Adipose tissue (tissue), 3 donors: ENCODE data around the gene KIRREL3. TPM values are rescaled to one million over a fixed set of nuclear protein-coding genes. Genes with fewer than 3 reads are reported as not detected.

Experiments used
- H3K27ac ChIP-seq: one replicate; pipeline ENCODE4 v1.5.1; 2013; ENCODE audit warnings: low read depth, low read length
- WGBS, 3 donors: extraction: QIAGEN DNeasy Blood & Tissue Kit; methylation state at CpG; one replicate each; pipeline ENCODE4 v1.1.7; 2013; 5-methylcytosine and 5-hydroxymethylcytosine counted together
- polyA plus RNA-seq, 3 donors: library from polyadenylated mRNA; stranded (reverse); fragments of 200-250 nt; gene quantifications; one replicate each; pipeline ENCODE4 v1.2.3, GENCODE V29; 2013
- donor health status: healthy with polysubstance abuse.
- donor health status: Bipolar disorder and iron deficiency.
- donor health status: healthy.

Gene KIRREL3
- polyA plus RNA-seq, 3 donors, result 0.04 to 0.34 (median 0.13) TPM

GRCh38 chr11:126628790-126629621 is 371.6 kb downstream of the KIRREL3 start:
- WGBS, 3 donors, result 53 to 83% (median 58%) methylated on average over 13 of the region's 13 CpGs
- no peak overlapping the region for H3K27ac ChIP-seq

- 41 to 82% (median 56%) methylated on average over 1 of the region's 1 CpG for WGBS, 3 donors
- H3K27ac ChIP-seq, result no peak overlapping the region
Observed at GRCh38 chr11:126628450-126628789, 372.1 kb downstream of the KIRREL3 start.

DNA sequence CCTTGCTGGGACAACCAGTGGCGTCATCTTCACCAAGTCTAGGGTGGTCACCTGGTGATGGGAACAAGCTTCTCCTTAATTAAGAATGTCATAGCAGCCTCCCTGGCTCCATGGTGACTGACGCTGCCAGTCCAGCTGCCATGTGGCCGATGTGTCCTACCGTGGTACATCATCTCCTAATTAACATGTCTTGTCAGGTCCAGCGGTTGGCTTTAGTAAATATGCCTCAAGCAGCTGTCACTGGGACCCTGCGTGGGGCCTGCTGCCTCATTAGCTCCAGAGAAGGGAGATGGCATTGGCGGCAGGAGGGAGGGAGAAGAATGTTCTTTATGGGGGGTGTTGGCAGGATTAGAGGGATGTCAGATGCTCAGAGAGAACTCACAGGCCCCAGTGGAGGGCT is 373.1 kb downstream of the KIRREL3 start:
- H3K27ac ChIP-seq, result no peak overlapping the region
- 92 to 97% (median 94%) methylated on average over 7 of the region's 7 CpGs for WGBS, 3 donors

DNA sequence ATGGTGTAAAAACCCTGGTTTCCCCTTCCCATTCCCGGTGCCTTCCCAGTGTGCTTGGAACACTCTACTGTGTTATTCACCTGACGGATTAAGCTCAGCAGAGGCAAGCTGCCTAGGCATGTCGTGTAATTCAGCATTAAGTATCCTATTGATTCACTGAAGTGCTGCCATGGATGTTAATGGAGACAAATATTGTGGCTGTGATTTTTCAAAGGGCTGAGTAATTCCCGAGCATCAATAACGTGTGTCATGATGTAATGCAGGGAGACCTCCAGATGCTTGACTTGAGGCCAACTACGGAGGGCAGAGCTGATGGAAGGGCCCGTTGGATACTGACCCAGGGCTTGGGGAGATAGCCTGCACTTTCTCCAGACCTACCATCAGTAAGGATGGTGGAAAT is 376.1 kb downstream of the KIRREL3 start:
- WGBS, 3 donors, result 47 to 67% (median 64%) methylated on average over 7 of the region's 7 CpGs
- H3K27ac ChIP-seq, result no peak overlapping the region

DNA sequence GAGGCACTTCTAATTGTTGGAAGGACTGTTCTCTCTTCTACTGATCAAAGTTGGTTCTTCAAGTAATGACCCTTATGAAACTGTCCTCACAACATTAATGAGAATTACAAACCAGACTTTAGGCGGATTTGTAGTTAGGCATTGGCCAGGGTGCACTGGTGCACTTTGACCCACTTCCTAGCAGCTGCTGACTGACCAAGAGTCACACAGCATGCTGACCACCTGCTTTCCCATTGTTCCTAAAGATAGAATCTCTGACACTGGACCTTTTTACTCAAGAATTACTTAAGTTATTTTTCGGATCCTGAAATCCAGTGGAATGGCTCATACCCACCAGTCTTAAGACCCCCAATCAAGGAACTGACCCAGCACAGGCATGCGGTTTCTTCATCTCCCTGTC is 381.1 kb downstream of the KIRREL3 start:
- WGBS, 3 donors, result 81 to 93% (median 82%) methylated on average over 3 of the region's 3 CpGs

GRCh38 chr11:126615845-126616244 is 384.7 kb downstream of the KIRREL3 start:
- no peak overlapping the region for H3K27ac ChIP-seq
- WGBS, 3 donors, result 86 to 89% (median 87%) methylated on average over 11 of the region's 11 CpGs

More for the DNA sequence above, 381.1 kb downstream of the KIRREL3 start:
- H3K27ac ChIP-seq, result no peak overlapping the region

GRCh38 chr11:126613272-126613671 is 387.3 kb downstream of the KIRREL3 start:
- 79 to 83% (median 79%) methylated on average over 4 of the region's 4 CpGs for WGBS, 3 donors
- no peak overlapping the region for H3K27ac ChIP-seq

DNA sequence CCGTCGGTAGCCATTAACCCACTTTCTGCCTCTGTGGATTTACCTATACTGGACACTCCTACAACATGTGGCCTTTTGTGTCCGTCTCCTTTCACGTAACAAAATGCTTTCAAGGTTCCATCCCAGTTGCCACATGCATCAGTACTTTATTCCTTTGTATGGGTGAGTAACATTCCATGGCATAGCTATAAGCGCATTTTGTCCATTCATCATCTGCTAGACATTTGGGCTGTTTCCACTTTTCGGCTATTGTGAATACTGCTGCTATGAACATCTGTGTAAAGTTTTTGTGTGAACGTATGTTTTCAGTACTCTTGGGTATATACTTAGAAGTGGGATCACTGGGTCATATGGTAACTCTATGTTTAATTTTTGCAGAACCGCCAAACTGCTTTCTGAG is 387.9 kb downstream of the KIRREL3 start:
- H3K27ac ChIP-seq, result no peak overlapping the region
- WGBS, 3 donors, result 75 to 85% (median 83%) methylated on average over 8 of the region's 8 CpGs

GRCh38 chr11:126611438-126611837 is 389.1 kb downstream of the KIRREL3 start:
- no peak overlapping the region for H3K27ac ChIP-seq
- WGBS, 3 donors, result 60 to 86% (median 85%) methylated on average over 8 of the region's 8 CpGs

DNA sequence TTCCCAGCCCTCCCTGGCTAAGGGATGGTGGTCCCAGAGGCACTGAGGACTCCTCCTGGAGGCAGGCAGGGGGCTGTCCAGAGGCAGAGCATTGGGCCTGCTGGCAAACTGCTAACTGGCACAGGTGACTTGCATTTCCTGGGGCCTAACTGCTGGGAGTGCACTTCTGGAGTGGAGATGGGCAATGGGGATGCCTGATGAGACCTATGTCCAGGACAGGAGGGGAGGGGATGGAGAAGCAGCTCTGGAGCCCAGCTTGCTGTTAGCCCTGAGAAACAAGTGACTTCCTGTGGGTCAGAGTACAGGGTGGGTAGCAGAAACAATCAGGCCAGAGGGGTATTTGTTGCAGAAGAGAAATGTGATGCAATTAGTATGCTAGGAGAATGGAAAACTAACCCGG is 391.9 kb downstream of the KIRREL3 start:
- WGBS, 3 donors, result 60 to 70% (median 65%) methylated on average over 1 of the region's 1 CpG
- no peak overlapping the region for H3K27ac ChIP-seq

GRCh38 chr11:126607776-126608541 is 392.6 kb downstream of the KIRREL3 start:
- 41 to 72% (median 68%) methylated on average over 18 to 19 of the region's 19 CpGs for WGBS, 3 donors
- H3K27ac ChIP-seq, result no peak overlapping the region

DNA sequence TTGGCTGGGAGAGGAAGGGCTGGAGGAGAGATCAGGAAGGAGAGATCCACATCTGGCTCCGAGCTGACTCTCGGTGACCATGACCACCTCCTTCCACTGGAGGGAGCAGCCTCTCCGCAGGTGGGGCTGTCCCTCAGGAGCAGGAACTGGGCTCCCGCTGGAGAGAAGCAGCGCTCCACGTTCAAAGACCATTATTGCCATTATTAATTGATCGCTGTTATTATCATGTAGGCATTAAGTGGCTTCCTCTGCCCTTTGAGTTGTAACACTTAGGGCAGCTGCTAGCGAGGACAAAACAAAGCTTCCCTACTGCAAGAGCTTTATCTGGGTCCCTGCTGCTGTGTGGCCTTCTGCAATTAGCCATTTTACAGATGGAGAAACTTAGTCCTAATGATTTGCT is 393.2 kb downstream of the KIRREL3 start:
- no peak overlapping the region for H3K27ac ChIP-seq
- WGBS, 3 donors, result 8 to 15% (median 9%) methylated on average over 8 of the region's 8 CpGs

DNA sequence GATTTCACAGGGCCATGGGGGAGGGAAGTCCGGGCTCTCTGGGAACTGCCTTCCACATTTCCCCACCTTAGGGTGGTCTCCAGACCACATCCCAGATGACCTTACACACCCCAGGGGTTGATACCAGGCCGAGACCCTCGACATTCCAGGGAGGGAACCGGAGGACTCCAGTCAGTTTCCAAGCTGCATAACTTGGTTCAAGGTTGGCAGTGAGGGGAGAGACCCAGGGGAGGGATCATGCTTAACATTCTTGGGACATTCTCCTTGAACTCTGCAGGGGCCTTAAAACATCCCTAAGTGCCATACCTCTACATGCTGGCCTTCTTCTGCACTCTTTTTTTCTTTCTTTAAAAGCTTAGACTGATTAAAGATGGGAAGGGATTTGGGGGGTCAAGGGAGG is 394.1 kb downstream of the KIRREL3 start:
- WGBS, 3 donors, result 51 to 79% (median 75%) methylated on average over 4 of the region's 4 CpGs
- no peak overlapping the region for H3K27ac ChIP-seq

DNA sequence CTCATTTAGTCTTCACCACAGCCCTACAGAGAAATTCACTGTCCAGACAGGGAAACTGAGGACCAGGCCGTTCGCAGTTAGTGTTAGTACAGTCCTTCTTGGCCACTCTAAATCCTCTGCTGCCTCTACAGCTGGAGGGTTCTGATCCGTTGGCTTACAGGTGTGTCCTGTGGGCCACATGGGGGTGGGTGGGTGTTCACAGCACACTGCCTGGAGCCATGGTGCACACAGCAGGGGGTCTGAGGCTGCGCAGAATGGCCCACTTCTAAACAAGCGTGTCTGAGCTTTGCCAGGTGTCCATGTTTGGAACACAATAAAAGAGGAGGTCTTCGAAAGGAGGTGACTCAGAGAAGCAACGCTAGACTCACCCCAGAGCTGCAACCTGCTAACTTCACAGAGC is 396.1 kb downstream of the KIRREL3 start:
- 83 to 94% (median 90%) methylated on average over 7 of the region's 7 CpGs for WGBS, 3 donors
- no peak overlapping the region for H3K27ac ChIP-seq

DNA sequence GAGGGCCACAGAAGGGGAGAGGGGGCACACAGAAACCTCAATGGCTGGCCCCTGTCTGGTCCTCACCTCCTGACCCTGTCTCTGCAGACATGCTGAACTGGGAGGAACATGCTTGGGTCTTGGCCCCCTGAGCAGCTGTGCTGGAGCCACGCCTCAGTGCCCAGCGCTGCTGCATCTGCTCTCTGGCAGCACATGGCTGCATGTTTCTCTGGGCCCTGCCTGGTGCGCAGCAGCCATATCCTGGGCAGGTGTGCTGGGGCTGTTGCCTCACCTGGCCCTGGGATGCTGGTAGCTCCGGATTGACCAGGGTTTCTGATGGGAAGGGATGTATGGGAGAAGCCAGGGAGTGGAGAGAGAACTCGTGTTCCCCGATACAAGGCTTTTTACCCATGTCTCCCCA is 397.1 kb downstream of the KIRREL3 start:
- WGBS, 3 donors, result 58 to 84% (median 76%) methylated on average over 6 of the region's 6 CpGs
- H3K27ac ChIP-seq, result no peak overlapping the region

DNA sequence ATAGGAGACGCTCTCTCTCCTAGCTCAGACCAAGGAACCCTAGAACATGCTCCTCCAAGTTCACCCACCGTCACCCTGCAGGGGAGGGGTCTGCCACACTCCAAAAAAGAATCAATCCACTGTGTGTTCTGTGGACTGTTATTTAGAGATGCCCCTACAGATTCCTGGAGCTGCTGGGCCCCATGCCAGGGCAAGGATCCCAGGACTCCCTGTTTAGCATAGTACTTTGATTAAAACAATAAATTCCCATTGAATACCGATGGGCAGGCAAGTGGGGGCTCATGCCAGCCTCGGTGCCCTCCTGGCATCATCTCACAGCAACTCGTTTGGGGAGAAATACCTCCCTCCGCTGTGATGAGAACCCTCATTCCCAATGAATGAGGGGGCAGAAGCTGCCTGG is 397.6 kb downstream of the KIRREL3 start:
- 60 to 75% (median 70%) methylated on average over 6 of the region's 6 CpGs for WGBS, 3 donors
- no peak overlapping the region for H3K27ac ChIP-seq

DNA sequence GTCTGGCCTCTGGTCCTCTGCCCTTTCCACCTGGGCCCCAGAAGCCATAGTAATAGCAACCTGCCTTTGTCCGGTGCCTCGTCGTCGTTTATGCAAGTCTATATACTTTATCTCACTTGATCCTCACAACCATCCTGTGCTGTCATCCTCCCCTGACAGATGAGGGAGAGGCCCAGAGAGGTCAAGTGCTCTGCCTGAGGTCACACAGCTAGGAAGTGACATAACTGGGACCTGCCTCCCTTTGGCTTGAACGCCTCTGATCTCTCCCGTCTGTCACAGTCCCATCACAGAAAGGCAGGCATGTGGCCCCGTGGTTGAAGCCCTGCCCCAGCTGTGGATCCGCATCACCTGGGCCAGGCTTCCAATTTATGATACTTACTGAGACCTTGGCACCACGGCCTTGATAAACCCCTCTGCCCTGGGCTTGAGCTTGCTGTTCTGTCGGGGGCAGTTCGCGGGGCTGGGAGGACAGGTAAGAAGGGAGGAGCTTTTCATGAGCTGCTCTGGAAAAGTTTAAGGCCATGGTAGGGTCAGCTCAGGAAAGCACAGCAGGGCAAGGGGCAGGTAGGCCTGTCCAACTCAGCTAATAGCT is 398.1 kb downstream of the KIRREL3 start:
- no peak overlapping the region for H3K27ac ChIP-seq
- 65 to 84% (median 81%) methylated on average over 12 of the region's 12 CpGs for WGBS, 3 donors

- no peak overlapping the region for H3K27ac ChIP-seq
- WGBS, 3 donors, result 58 to 71% (median 65%) methylated on average over 22 of the region's 22 CpGs
Observed at GRCh38 chr11:126601550-126602215, 398.9 kb downstream of the KIRREL3 start.

- H3K27ac ChIP-seq, result no peak overlapping the region
- 73 to 80% (median 78%) methylated on average over 5 of the region's 5 CpGs for WGBS, 3 donors
Observed at GRCh38 chr11:126601136-126601535, 399.4 kb downstream of the KIRREL3 start.
